Neural progenitor cell (in vitro differentiated cells): ENCODE results near the gene COL11A2. TPM values are rescaled to one million over a fixed set of nuclear protein-coding genes. Genes with fewer than 3 reads are reported as not detected.
A peak's percentile ranks its signal among the peaks of the same experiment; 100 is the strongest.

Experiments
- DNase-seq: peaks from one replicate; pipeline ENCODE4 v3.0.0-alpha.2; 2016; ENCODE audit warnings: low spot score
- H2AFZ ChIP-seq: fragments of 200-600 bp; sonication (generic); replicated peaks from 2 replicates; pipeline ENCODE4 v1.6.1; 2016; ENCODE audit warnings: antibody characterized with exemption
- H3F3A ChIP-seq: fragments of 200-600 bp; sonication (generic); 2 replicates; pipeline ENCODE4 v1.6.1; 2016; ENCODE audit warnings: antibody characterized with exemption, low read depth
- H3K27ac ChIP-seq: fragments of 200-600 bp; sonication (generic); 2 replicates; pipeline ENCODE4 v1.5.1; 2016; ENCODE audit warnings: mild to moderate bottlenecking
- H3K27me3 ChIP-seq: fragments of 200-600 bp; sonication (generic); 2 replicates; pipeline ENCODE4 v1.6.1; 2016; ENCODE audit warnings: mild to moderate bottlenecking, moderate library complexity
- H3K36me3 ChIP-seq: fragments of 200-600 bp; sonication (generic); 2 replicates; pipeline ENCODE4 v1.5.1; 2016
- H3K4me1 ChIP-seq: fragments of 200-600 bp; sonication (generic); 2 replicates; pipeline ENCODE4 v1.6.1; 2016; ENCODE audit warnings: mixed run types
- H3K4me2 ChIP-seq: fragments of 200-600 bp; sonication (generic); 2 replicates; pipeline ENCODE4 v1.6.1; 2016
- H3K4me3 ChIP-seq: fragments of 200-600 bp; sonication (generic); 2 replicates; pipeline ENCODE4 v1.5.1; 2016
- H3K79me2 ChIP-seq: fragments of 200-600 bp; sonication (generic); 2 replicates; pipeline ENCODE4 v1.6.1; 2016; ENCODE audit warnings: low read depth
- H3K9ac ChIP-seq: fragments of 200-600 bp; sonication (generic); 2 replicates; pipeline ENCODE4 v1.6.1; 2016
- H3K9me3 ChIP-seq: fragments of 200-600 bp; sonication (generic); 2 replicates; pipeline ENCODE4 v1.5.1; 2016; ENCODE audit warnings: low read depth
- H4K20me1 ChIP-seq: fragments of 200-600 bp; sonication (generic); 2 replicates; pipeline ENCODE4 v1.6.1; 2016; ENCODE audit warnings: low read depth
- H3K27ac Mint-ChIP-seq: 3 replicates; pipeline ENCODE4 v1.8.0; 2021; ENCODE audit warnings: mixed read lengths
- H3K27me3 Mint-ChIP-seq: 2 replicates; pipeline ENCODE4 v1.8.0; 2022; ENCODE audit warnings: low read depth, mild to moderate bottlenecking, inconsistent platforms, moderate library complexity, mixed read lengths; ENCODE audit not compliant: insufficient read depth
- H3K36me3 Mint-ChIP-seq: 3 replicates; pipeline ENCODE4 v1.8.0; 2021; ENCODE audit warnings: mixed read lengths
- H3K4me1 Mint-ChIP-seq: 3 replicates; pipeline ENCODE4 v1.8.0; 2021; ENCODE audit warnings: mixed read lengths
- H3K4me3 Mint-ChIP-seq: 3 replicates; pipeline ENCODE4 v1.8.0; 2021; ENCODE audit warnings: mild to moderate bottlenecking, moderate library complexity, mixed read lengths
- H3K9me3 Mint-ChIP-seq: 3 replicates; pipeline ENCODE4 v1.8.0; 2020; ENCODE audit warnings: mixed read lengths
- CTCF ChIP-seq: fragments of 200-600 bp; sonication (generic); IDR thresholded peaks from 2 replicates; pipeline ENCODE4 v1.5.1; 2017; ENCODE audit warnings: antibody characterized with exemption, mild to moderate bottlenecking
- EZH2 ChIP-seq: fragments of 200-600 bp; sonication (generic); IDR thresholded peaks from 2 replicates; pipeline ENCODE4 v1.6.1; 2017; ENCODE audit warnings: antibody characterized with exemption, mild to moderate bottlenecking, moderate library complexity
- EZH2phosphoT487 ChIP-seq: fragments of 200-600 bp; sonication (generic); IDR thresholded peaks from 2 replicates; pipeline ENCODE4 v1.6.1; 2017; ENCODE audit warnings: antibody characterized with exemption
- total RNA-seq: library from RNA; depleted of rRNA; stranded (reverse); fragments of >200 nt; gene quantifications from 2 replicates; pipeline ENCODE4 v1.2.3, GENCODE V29; 2015; ENCODE audit warnings: low replicate concordance

COL11A2 gene
- total RNA-seq, 1 donor from 2014 or later, result 0.49 TPM

- Mint-ChIP-seq H3K27ac (peak within 1 kb of the TSS; percentile 99), H3K27me3 (peaks cover 15% of the 10 kb centered on the region), H3K4me3 (peak within 1 kb of the TSS; percentile 99), H3K9me3 (no peaks in the 10 kb centered on the region), H3K36me3 (peaks cover 22% of the 10 kb centered on the region), H3K4me1 (peaks cover 66% of the 10 kb centered on the region)
- peaks cover 20% of the 10 kb centered on the region for H3K79me2 ChIP-seq
- H3K9me3 ChIP-seq, result no peaks in the 10 kb centered on the region
- peaks cover 53% of the 10 kb centered on the region for H4K20me1 ChIP-seq
- peak within 1 kb of the TSS; percentile 65 for H3K9ac ChIP-seq
- no peak for TF ChIP-seq EZH2phosphoT487
- no peak for TF ChIP-seq EZH2
- no peak for TF ChIP-seq CTCF
- H3K4me3 ChIP-seq, result peak within 1 kb of the TSS; percentile 93
- peak within 1 kb of the TSS; percentile 94 for H3K4me2 ChIP-seq
- H3F3A ChIP-seq, result peaks cover 55% of the 10 kb centered on the region
- H2AFZ ChIP-seq, result peak within 1 kb of the TSS; percentile 46
- DNase-seq, result peak; percentile 91
- H3K27ac ChIP-seq, result peak within 1 kb of the TSS; percentile 69
- H3K36me3 ChIP-seq, result no peaks in the 10 kb centered on the region
- peaks cover 33% of the 10 kb centered on the region for H3K27me3 ChIP-seq
- H3K4me1 ChIP-seq, result peaks cover 42% of the 10 kb centered on the region
Observed at GRCh38 chr6:33208091-33208967, 16.1 kb upstream of the COL11A2 start, which contains the start of gene RING1. RING1 (plus strand) TSS chr6:33208500; CDS start chr6:33208823, 323 bp downstream.

GRCh38 chr6:33207552-33208090 is 15.4 kb upstream of the COL11A2 start:
- Histone ChIP-seq H4K20me1 (peaks cover 54% of the 10 kb centered on the region), H3K4me2 (peak overlapping the region; percentile 94), H3K9ac (peak overlapping the region; percentile 65), H2AFZ (peak overlapping the region; percentile 46), H3K27me3 (peaks cover 26% of the 10 kb centered on the region), H3K4me3 (peak overlapping the region; percentile 93), H3K27ac (no peak overlapping the region), H3K4me1 (peaks cover 39% of the 10 kb centered on the region), H3F3A (peaks cover 57% of the 10 kb centered on the region), H3K36me3 (no peaks in the 10 kb centered on the region), H3K79me2 (peaks cover 20% of the 10 kb centered on the region), H3K9me3 (no peaks in the 10 kb centered on the region)
- Mint-ChIP-seq H3K4me3 (peak overlapping the region; percentile 99), H3K9me3 (no peaks in the 10 kb centered on the region), H3K27me3 (peaks cover 13% of the 10 kb centered on the region), H3K4me1 (peaks cover 68% of the 10 kb centered on the region), H3K36me3 (peaks cover 29% of the 10 kb centered on the region), H3K27ac (peak overlapping the region; percentile 99)
- peak; percentile 74 for DNase-seq
- TF ChIP-seq EZH2phosphoT487, result peak; percentile 15
- peak; percentile 15 for TF ChIP-seq EZH2
- TF ChIP-seq CTCF, result no peak

GRCh38 chr6:33206864-33207551 is 14.7 kb upstream of the COL11A2 start:
- peaks cover 35% of the 10 kb centered on the region for H3K36me3 Mint-ChIP-seq
- Histone ChIP-seq H3K4me2 (peak overlapping the region; percentile 94), H3K27me3 (peaks cover 20% of the 10 kb centered on the region), H3K27ac (no peak overlapping the region), H3K4me1 (peaks cover 36% of the 10 kb centered on the region), H4K20me1 (peaks cover 54% of the 10 kb centered on the region), H3K9me3 (no peaks in the 10 kb centered on the region), H2AFZ (no peak overlapping the region), H3K36me3 (no peaks in the 10 kb centered on the region), H3F3A (peaks cover 55% of the 10 kb centered on the region), H3K4me3 (peak overlapping the region; percentile 93), H3K9ac (peak overlapping the region; percentile 65), H3K79me2 (peaks cover 26% of the 10 kb centered on the region)
- H3K27ac Mint-ChIP-seq, result peak overlapping the region; percentile 100
- no peak for TF ChIP-seq EZH2phosphoT487
- TF ChIP-seq EZH2, result no peak
- TF ChIP-seq CTCF, result no peak
- peak; percentile 92 for DNase-seq
- no peaks in the 10 kb centered on the region for H3K9me3 Mint-ChIP-seq
- H3K4me3 Mint-ChIP-seq, result peak overlapping the region; percentile 99
- peaks cover 13% of the 10 kb centered on the region for H3K27me3 Mint-ChIP-seq
- H3K4me1 Mint-ChIP-seq, result peaks cover 68% of the 10 kb centered on the region
